Inflammatory macrophage (primary cell): Measurements from ENCODE around the gene USP17L28.
"Not testable (repeated sequence)": the region's sequence is repeated elsewhere in the genome, so short reads cannot be mapped to it uniquely, and the experiment has no call there.

ENCODE experiments used
- DNase-seq, 2 donors: peaks; one replicate each; pipeline ENCODE4 v3.0.0-alpha.2; 2020 to 2022
- total RNA-seq, 18 experiments: gene quantifications; one replicate each; lab custom pipeline; 2026; ENCODE audit warnings: mixed read lengths in 6 of 18, inconsistent platforms in 2 of 18; lab: John Stamatoyannopoulos, UW

The USP17L28 gene
- total RNA-seq: 0 reads per million in 18 experiments

- DNase-seq: not testable (repeated sequence)
Observed at GRCh38 chr4:9348593-9348992, at the start of gene USP17L28. Gene USP17L28, plus strand, starts transcription at chr4:9348893. Its CDS starts 0 bp downstream, at chr4:9348893.

- not testable (repeated sequence) for DNase-seq
Observed at GRCh38 chr4:9324191-9324590, 24.5 kb upstream of the USP17L28 start.

- DNase-seq: not testable (repeated sequence)
Observed at GRCh38 chr4:9324865-9325264, 23.8 kb upstream of the USP17L28 start, which contains the start of gene USP17L24. Gene USP17L24, plus strand, starts transcription at chr4:9325165. Its CDS starts 0 bp downstream, at chr4:9325165.

GRCh38 chr4:9329611-9330010, 19.1 kb upstream of the USP17L28 start, which contains the start of gene USP17L25:
Gene USP17L25, plus strand, starts transcription at chr4:9329911. Its CDS starts 0 bp downstream, at chr4:9329911.
- DNase-seq: not testable (repeated sequence)

GRCh38 chr4:9334358-9334757, 14.3 kb upstream of the USP17L28 start, which contains the start of gene USP17L26:
Gene USP17L26, plus strand, starts transcription at chr4:9334658. Its CDS starts 0 bp downstream, at chr4:9334658.
- not testable (repeated sequence) for DNase-seq

GRCh38 chr4:9339103-9339502, 9.6 kb upstream of the USP17L28 start, which contains the start of gene USP17L5:
Gene USP17L5, plus strand, starts transcription at chr4:9339403. Its CDS starts 0 bp downstream, at chr4:9339403.
- not testable (repeated sequence) for DNase-seq

GRCh38 chr4:9343848-9344247, 4.8 kb upstream of the USP17L28 start, which contains the start of gene USP17L27:
Gene USP17L27, plus strand, starts transcription at chr4:9344148. Its CDS starts 0 bp downstream, at chr4:9344148.
- DNase-seq: not testable (repeated sequence)

- DNase-seq: not testable (repeated sequence)
Observed at GRCh38 chr4:9350866-9351265, 2.2 kb downstream of the USP17L28 start.

GRCh38 chr4:9353338-9353737, 4.6 kb downstream of the USP17L28 start, which contains the start of gene USP17L29:
Gene USP17L29, plus strand, starts transcription at chr4:9353638. Its CDS starts 0 bp downstream, at chr4:9353638.
- not testable (repeated sequence) for DNase-seq

- not testable (repeated sequence) for DNase-seq
Observed at GRCh38 chr4:9362829-9363228, 14.1 kb downstream of the USP17L28 start, which contains the start of gene USP17L30. Gene USP17L30, plus strand, starts transcription at chr4:9363129. Its CDS starts 0 bp downstream, at chr4:9363129.

- DNase-seq: not testable (repeated sequence)
Observed at GRCh38 chr4:9379881-9380280, 31.2 kb downstream of the USP17L28 start.

GRCh38 chr4:9381012-9381534, 32.4 kb downstream of the USP17L28 start:
- not testable (repeated sequence) for DNase-seq

GRCh38 chr4:9384126-9384525, 35.4 kb downstream of the USP17L28 start:
- DNase-seq: no peak

GRCh38 chr4:9389001-9389400, 40.3 kb downstream of the USP17L28 start:
- DNase-seq: not testable (repeated sequence)
